ENCODE data around the gene ARL8B.
A peak's percentile ranks its signal among the peaks of the same experiment; 100 is the strongest.
"Not testable (repeated sequence)": the region's sequence is repeated elsewhere in the genome, so short reads cannot be mapped to it uniquely, and the experiment has no call there.

Gene ARL8B

GRCh38 chr3:5122030-5122740 is at the start of gene ARL8B:
TSS of gene ARL8B (plus strand) at chr3:5122292. CDS start at chr3:5122466, 174 bp downstream.
- peak; percentile 94 for DNase-seq (ENCODE audit: low spot score)

- no peak for DNase-seq (ENCODE audit: low spot score)
Observed at GRCh38 chr3:5073374-5074085, 48.6 kb upstream of the ARL8B start.

DNA sequence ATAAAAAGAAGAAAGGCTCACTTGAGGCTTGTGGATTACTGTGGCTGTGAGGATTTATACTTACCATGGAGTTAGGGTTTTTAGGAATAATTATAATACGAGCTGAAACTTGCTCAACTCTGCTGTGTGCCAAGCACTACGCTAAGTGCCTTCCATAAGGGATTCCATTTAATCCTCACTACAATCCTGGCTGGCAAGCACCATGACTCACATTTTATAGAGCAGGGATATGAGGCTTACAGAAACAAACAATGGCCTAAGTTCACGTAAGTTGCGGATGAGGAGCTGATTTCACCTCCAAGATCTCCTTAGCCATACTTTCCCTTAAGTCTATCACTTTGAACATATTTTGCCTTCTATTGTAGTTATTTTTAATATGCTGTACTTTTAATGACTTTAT is 43.9 kb upstream of the ARL8B start:
- DNase-seq (ENCODE audit: low spot score): no peak

DNA sequence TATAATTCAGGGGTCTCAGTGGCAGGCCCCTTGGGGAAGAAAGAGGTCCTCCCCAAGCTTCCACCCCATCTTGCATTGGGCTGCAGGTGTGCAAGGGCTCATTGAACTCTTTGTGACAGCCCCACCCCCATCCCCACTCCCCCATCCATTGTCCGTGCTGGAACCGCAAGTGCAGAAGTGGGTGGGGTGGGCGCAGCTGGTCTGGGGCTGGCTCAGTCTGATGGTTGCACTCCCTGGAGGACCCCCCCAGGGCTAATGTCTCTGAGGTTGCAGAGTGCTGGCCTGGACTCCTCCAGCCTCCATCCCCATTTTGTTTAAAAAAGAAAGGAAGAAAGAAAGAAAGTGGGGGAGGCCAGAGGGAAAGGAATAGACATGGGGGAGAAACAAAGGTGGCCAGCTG is 42.3 kb upstream of the ARL8B start:
- no peak for DNase-seq (ENCODE audit: low spot score)

DNA sequence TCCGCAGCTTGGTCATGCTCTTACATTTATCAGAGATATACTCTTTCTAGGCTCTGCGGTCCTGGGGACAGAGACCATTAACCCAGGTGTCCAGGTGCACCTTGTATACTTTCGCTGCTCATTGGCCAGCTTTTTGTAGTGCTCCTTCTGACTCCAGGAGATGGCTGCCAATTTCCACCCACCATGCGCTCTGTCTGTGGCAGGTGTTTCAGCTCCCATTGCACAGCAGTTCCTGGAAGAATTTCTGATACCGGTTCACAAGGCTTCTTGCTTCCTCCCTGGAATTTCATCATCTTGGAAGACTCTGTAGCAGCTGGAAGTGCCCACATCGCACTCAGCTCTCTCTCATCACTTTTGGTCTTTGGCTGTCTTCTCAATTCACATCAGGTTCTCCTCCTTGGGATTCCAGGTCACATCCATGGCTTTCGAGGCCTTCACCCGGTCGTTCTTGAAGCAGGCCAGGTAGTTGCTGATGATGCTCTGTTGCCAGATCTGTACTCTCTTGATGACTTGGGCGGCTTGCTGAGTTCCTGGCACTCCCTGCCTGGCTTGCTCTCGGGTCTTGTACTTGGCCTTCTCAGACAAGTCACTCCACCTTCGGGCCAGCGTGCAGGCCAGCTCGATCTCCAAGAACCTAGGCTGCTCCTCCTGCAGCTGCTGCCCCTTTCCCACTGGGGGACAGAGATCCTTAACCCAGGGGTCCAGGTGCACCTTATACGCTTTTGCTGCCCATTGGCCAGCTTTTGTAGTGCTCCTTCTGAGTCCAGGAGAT is 41.1 kb upstream of the ARL8B start:
- no peak for DNase-seq (ENCODE audit: low spot score)

DNA sequence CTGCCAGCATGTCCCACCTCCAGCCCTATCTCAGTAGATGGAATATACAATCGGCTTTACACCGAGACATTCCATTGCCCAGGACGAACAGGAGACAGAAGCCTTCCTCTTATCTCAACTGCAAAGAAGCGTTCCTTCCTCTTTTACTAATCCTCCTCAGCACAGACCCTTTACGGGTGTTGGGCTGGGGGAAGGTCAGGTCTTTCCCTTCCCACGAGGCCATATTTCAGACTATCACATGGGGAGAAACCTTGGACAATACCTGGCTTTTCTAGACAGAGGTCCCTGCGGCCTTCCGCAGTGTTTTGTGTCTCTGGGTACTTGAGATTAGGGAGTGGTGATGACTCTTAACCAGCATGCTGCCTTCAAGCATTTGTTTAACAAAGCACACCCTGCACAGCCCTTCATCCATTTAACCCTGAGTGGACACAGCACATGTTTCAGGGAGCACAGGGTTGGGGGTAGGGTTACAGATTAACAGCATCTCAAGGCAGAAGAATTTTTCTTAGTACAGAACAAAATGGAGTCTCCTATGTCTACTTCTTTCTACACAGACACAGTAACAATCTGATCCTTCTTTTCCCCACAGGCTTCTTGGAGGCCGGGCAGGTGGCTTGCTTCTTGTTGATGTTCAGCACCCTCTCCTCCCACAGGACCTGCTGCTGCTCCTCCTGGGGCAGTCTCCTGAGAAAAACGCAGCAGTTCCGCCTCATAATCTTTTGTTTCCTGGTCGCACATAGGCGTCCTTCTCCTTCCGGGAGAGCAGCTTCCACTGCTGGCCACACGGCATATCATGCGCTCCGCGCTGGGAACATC is 39.9 kb upstream of the ARL8B start:
- not testable (repeated sequence) for DNase-seq (ENCODE audit: low spot score)

DNA sequence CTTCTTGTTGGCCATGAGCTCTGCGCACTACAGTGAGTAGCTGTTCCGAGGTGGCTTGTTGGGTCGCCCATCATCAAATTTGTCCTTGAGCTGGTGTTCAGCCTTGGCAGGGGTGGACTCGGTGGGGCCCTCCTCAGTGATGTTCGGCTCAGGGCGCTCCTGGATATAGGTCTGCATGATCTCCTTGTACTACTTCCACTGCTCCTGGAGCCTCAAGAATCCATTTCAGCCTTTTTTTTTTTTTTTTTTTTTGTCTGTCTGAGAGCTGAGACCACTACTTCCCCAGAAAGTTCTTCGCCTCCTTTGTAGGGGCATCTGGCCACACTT is 39.3 kb upstream of the ARL8B start:
- no peak for DNase-seq (ENCODE audit: low spot score)

- no peak for DNase-seq (ENCODE audit: low spot score)
Observed at GRCh38 chr3:5084224-5084623, 37.9 kb upstream of the ARL8B start.

GRCh38 chr3:5086708-5087107 is 35.4 kb upstream of the ARL8B start:
- DNase-seq (ENCODE audit: low spot score): no peak

GRCh38 chr3:5087209-5087608 is 34.9 kb upstream of the ARL8B start:
- no peak for DNase-seq (ENCODE audit: low spot score)

DNA sequence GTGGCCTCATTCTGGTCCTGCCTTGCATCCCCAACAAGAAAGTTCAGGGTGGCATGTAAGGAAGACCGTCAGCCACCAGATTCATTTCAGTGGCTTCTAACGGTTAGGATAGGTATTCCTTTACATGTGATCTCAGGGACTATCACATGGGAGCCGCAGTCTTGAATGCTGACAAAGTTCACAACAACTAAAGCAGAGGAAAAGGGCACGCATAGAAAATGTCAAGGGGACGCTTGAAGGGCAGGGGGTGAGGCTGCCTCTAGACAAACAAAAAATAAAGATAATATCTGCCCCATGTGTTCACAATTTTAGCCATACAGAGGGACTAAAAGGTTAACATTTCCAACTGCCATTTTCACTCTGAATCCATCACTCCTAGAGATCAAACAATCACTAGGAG is 31.9 kb upstream of the ARL8B start:
- DNase-seq (ENCODE audit: low spot score): no peak

DNA sequence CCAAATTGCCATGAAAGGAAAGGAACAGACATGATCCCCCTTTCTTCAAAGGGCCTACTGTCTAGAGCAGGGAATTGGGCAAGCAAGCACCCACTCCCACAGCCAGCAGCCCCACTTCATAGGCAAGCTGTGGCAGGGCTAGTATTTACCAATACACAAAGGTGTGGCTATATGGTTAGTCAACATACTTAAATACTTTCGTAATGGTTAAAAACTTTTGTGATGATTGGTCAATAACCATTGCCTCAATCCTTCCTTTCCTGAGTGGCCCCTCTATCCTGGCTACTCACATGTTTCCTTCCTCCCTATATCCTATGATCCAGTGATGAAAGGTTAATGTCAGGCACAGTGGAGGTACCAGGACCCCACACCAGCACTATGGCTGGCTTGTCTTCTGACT is 30.1 kb upstream of the ARL8B start:
- DNase-seq (ENCODE audit: low spot score): no peak

DNA sequence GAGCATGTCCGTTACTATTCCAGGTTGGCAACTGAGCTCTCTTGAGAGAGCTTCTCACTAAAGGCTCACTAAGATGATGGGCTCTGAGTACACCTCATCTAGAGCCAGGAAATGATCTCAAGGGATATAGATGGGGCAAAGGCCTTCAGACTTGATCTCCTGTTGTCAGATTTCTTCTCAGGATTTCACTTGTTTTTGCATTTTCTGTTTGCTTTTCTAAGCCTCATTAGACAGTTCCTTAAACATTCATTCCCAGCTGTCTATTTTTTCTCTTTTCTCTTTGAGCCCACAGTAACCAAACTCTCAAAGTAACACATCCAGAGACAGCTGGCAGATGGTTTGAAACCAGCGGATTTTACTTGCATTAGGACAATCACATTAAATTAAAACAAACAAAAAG is 28.4 kb upstream of the ARL8B start:
- no peak for DNase-seq (ENCODE audit: low spot score)

DNA sequence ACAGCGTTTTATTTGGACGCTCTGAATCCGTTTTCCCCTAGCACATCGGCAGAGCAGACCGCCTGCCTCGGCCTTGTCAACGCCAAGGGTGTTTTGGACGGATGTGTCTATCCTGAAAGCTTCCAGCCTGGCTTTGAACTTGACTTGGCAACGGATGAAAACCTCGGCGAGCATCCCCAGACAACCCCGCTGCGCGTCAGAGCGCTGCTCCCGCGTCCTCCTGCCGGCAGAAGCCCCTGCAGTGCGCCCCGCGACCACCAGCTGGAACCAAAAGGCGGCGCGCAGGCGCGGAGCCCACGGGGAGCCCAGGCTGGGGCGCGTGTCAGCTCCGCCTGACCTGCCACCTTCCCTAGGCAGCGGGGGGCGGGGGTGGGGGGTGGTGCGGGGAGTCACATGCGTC is 26.2 kb upstream of the ARL8B start:
- no peak for DNase-seq (ENCODE audit: low spot score)

- DNase-seq (ENCODE audit: low spot score): no peak
Observed at GRCh38 chr3:5096336-5097008, 25.6 kb upstream of the ARL8B start.

GRCh38 chr3:5098346-5098745 is 23.7 kb upstream of the ARL8B start:
- DNase-seq (ENCODE audit: low spot score): no peak

- no peak for DNase-seq (ENCODE audit: low spot score)
Observed at GRCh38 chr3:5102532-5102931, 19.6 kb upstream of the ARL8B start.

DNA sequence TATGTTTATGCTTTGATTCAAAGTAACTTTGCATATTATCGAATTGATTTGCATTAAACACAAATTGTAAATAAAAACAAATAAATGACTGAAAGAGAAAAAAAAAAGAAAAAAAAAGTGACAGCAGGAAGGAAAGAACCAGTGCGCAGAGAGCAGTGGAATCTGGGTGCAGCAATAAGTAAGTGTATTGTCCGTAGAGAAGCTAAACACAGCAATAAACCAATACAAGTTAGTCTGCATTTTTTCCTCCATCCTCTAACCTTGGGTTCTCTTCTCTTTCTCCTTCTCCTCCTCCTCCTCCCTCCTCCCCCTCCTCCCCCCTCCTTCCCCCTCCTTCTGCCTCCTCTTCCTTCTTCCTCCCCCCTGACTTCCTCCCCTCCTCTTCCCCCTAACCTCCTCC is 18.3 kb upstream of the ARL8B start:
- DNase-seq (ENCODE audit: low spot score): no peak

DNA sequence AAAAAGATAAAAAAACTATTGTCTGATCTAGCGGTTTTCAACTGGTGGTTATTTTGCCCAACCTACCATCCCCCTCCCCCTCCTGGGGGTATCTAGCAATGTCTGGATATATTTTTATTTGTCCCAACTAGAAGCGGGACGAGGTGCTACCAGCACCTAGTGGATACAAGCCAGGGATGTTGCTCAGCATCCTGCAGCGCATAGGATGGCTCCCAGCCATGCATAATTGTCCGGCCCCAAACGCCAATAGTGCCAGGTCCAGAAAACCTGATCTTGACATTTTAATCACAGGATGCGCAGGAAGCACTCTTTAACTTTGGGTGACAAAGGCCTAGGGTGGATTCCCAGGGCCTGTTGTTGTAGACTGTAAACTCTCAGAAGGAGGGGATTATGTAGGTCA is 17.0 kb upstream of the ARL8B start:
- no peak for DNase-seq (ENCODE audit: low spot score)

DNA sequence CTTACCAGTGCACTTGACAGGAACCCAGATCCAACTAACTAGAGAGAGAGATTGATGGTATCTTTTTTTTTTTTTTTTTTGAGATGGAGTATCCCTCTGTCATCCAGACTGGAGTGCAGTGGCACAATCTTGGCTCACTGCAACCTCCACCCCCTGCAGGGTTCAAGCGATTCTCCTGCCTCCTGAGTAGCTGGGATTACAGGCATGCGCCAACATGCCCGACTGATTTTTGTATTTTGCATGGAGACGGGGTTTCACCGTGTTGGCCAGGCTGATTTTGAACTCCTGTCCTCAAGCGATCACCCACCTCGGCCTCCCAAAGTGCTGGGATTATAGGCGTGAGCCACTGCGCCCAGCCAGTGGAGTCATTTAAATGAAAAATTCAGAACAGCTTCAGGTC is 15.7 kb upstream of the ARL8B start:
- not testable (repeated sequence) for DNase-seq (ENCODE audit: low spot score)

DNA sequence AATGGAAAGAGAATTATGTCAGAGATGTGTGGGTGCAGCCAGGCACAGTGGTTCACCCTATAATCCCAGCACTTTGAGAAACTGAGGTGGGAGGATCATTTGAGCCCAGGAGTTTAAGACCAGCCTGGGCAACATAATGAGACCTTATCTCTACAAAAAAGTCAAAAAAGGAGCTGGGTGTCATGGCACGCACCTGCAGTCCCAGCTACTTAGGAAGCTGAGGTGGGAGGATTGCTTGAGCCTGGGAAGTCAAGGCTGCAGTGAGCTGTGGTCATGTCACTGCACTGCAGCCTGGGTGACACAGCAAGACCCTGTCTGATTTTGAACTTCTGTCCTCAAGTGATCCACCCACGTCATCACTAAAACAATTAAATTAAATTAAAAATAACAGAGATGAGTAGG is 15.2 kb upstream of the ARL8B start:
- DNase-seq (ENCODE audit: low spot score): not testable (repeated sequence)

- no peak for DNase-seq (ENCODE audit: low spot score)
Observed at GRCh38 chr3:5110337-5110736, 11.8 kb upstream of the ARL8B start.

Measured in CD4-positive, alpha-beta T cell treated with Interleukin-2 at 100 ng/mL for 4 hours (primary cell).